Ovary (tissue), 3 donors: ENCODE results near the gene ANKDD1A.

Experiments used
- CTCF ChIP-seq, 3 donors: fragments of 450-650 bp in 2 of 3; fragments of 200-600 bp in 1 of 3; IDR thresholded peaks; one replicate each; pipeline versions ENCODE4 v1.5.1 to v1.8.0; 2016 to 2022; ENCODE audit warnings: antibody characterized with exemption in 3 of 3, mild to moderate bottlenecking in 1 of 3
- POLR2A ChIP-seq: fragments of 450-650 bp; IDR thresholded peaks from one replicate; pipeline ENCODE4 v1.6.1; 2017; ENCODE audit warnings: antibody characterized with exemption, mild to moderate bottlenecking, moderate library complexity
- donor health status: DM: no; HTN: no; CAD: no.

GRCh38 chr15:64990168-64990470 is 78.4 kb downstream of the ANKDD1A start:
- TF ChIP-seq CTCF (IDR thresholded peaks at IDR 0.05) (no peak), POLR2A (no peak)
